ENCODE results near the gene MAPK1. TPM values are rescaled to one million over a fixed set of nuclear protein-coding genes. Genes with fewer than 3 reads are reported as not detected.
"Not testable (repeated sequence)": the region's sequence is repeated elsewhere in the genome, so short reads cannot be mapped to it uniquely, and the experiment has no call there.

Gene MAPK1
- total RNA-seq, 2 donors from 2014 or later = 138 to 141 TPM

DNA sequence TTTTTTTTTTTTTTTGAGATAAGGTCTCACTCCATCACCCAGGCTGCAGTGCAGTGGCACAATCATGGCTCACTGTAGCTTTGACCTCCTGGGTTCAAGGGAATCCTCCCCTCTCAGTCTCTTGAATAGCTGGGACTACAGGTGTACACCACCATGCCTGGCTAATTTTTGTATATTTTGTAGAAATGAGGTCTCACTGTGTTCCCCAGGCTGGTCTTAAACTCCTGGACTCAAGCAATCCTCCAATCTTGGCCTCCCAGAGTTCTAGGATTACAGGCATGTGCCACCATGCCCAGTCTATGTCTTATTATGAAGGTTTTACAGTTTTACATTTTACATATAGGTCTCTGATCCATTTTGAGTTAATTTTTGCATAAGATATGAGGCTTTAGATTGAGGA, 20.4 kb upstream of the MAPK1 start:
- intact Hi-C loops (cut with DNase I) = no loop called here
- no peak for DNase-seq (ENCODE audit: low spot score)

DNA sequence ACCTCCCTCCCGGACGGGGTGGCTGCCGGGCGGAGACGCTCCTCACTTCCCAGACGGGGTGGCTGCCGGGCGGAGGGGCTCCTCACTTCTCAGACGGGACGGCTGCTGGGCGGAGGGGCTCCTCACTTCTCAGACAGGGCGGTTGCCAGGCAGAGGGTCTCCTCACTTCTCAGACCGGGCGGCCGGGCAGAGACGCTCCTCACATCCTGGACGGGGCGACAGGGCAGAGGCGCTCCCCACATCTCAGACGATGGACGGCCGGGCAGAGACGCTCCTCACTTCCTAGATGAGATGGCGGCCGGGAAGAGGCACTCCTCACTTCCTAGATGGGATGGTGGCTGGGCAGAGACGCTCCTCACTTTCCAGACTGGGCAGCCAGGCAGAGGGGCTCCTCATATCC, 16.5 kb upstream of the MAPK1 start:
- DNase-seq (ENCODE audit: low spot score) = peak; percentile 36
- intact Hi-C loops (cut with DNase I) = not testable (repeated sequence)

DNA sequence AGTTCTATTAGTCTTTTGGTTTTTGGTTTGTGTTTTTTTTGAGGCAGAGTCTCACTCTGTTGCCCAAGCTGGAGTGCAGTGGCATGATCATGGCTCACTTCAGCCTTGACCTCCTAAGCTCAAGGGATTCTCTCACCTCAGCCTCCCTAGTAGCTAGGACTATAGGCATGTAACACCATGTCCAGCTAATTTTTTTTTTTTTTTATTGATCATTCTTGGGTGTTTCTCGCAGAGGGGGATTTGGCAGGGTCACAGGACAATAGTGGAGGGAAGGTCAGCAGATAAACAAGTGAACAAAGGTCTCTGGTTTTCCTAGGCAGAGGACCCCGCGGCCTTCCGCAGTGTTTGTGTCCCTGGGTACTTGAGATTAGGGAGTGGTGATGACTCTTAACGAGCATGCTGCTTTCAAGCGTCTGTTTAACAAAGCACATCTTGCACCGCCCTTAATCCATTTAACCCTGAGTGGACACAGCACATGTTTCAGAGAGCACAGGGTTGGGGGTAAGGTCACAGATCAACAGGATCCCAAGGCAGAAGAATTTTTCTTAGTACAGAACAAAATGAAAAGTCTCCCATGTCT, 15.4 kb upstream of the MAPK1 start:
- intact Hi-C loops (cut with DNase I); DNase-seq (ENCODE audit: low spot score): not testable (repeated sequence)

DNA sequence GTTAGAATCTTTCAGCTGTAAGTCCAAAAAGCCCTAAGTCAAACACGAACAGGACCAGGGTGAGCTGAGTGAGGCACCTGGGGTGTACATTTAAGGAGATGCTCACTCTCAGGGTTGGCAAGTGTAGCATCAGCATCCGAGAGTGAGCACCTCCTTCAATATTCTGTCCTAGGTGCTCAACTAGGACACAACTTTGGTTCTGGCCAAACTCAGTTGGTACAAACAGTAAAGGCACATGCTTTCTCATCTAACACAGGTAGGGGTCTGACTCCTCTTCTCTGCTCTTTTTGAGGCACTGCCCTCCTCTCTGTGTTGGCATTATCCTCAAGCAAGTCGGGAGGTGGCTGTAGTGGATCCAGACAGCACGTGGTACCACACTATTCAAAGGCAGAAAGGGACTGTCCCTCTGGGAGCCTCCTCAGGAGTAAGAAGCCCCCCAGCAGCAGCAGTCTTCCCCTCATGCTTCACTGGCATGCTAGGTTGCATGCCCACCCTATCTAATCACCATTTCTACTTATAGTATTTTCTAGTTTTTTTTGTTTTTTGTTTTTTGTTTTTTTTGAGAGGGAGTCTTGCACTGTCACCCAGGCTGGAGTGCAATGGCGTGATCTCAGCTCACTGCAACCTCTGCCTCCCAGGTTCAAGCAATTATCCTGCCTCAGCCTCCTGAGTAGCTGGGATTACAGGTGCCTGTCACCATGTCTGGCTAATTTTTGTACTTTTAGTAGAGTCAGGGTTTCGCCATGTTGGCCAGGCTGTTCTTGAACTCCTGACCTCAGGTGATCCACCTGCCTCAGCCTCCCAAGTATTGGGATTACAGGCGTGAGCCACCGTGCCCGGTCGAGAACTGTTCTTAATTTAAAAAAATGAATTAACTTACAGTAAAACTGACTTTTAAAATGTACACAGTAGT, 14.7 kb upstream of the MAPK1 start:
- intact Hi-C loops (cut with DNase I) = no loop called here
- peak; percentile 60 for DNase-seq (ENCODE audit: low spot score)

DNA sequence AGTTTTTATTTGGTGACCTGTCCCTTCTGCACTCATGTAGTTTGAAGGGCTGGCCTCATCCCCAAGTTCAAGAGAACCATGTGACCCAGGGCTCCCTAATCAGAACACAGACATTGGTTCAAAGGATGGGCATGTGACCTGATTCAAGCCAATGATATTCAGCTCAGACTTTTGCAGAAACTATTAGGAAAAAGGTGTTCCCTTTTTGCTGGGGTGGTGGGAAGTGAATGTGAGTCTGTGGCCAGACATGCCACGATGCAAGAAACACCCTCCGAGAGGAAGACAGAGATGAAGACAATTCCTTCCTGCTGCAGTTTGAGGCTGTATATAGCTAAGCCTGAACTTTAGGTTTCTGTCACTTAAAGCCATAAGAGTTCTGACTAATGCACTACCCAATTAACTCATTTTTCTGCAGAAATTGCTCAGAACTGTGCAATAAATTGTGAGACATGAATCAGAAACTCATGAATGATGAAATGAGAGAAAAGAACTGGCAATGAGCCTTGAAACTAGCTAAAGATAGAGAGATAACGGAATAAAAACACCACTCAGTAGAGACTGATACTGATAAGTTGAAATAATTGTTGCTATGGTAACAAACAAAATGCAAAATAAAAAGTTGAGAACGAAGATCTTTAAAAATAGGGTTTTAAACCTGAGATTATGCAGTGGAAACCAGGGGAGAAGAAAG, 9.2 kb upstream of the MAPK1 start:
- DNase-seq (ENCODE audit: low spot score) = no peak
- intact Hi-C loops (cut with DNase I) = no loop called here

DNA sequence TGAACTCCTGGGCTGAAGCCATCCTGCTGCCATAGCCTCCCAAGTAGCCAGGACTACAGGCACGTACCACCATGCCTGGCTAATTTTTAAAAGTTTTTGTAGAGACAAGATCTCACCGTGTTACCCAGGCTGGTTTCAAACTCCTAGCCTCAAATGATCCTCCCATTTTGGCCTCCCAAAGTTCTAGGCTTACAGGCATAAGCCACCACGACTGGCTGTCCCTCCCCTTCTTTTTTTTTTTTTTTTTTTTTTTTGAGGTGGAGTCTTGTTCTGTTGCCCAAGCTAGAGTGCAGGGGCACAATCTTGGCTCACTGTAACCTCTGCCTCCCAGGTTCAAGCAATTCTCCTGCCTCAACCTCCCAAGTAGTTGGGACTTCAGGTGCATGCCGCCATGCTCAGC, 7.5 kb upstream of the MAPK1 start:
- intact Hi-C loops (cut with DNase I); DNase-seq (ENCODE audit: low spot score): not testable (repeated sequence)

DNA sequence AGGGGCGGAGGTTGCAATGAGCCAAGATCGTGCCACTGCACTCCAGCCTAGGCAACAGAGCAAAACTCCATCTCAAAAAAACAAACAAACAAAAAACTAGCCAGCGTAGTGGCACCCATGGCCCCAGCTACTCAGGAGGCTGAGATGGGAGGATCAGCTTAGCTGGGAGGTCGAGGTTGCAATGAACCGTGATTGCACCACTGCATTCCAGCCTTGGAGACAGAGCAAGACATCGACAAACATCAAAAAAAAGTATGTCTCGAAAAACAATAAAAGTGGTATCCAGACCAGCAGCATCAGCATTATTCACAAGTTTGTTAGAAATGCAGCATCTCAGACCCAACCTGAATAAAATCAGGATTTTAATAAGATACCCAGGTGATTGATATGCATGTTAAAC, 6.2 kb upstream of the MAPK1 start:
- intact Hi-C loops (cut with DNase I) = no loop called here

DNA sequence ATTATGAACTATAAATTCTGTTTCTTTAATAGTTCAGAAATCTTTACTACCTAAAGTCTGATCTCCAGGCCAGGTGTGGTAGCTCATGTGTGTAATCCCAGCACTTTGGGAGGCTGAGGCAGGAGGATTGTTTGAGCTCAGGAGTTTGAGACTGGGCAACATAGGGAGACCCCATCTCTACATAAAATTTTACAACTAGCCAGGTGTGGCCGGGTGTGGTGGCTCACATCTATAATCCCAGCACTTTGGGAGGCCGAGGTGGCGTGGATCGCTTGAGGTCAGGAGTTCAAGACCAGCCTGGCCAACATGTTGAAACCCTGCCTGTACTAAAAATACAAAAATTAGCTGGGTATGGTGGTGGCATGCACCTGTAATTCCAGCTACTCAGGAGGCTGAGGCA, 5.3 kb upstream of the MAPK1 start:
- DNase-seq (ENCODE audit: low spot score) = peak; percentile 53
- intact Hi-C loops (cut with DNase I) = not testable (repeated sequence)

More for the DNA sequence above, 6.2 kb upstream of the MAPK1 start:
- DNase-seq (ENCODE audit: low spot score) = peak; percentile 29

DNA sequence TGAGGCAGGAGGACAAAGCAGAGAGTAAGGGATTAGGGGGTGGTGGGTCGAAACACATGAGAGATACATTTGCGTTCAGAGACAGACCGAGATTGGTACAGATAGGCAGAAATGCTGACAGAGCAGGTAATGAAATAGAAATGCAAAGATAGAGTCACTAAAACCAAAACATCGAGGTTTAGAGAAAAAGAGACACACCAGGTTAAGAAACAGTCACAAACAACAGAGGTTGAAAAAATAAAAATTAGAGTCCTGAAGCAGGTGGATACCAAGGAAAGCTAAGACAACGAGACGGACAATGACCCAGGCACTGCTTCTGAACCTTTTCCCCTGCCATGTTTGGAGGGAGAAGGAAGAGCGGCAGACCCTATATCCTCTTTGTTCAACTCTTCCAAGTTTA, 1.2 kb upstream of the MAPK1 start:
- no peak for DNase-seq (ENCODE audit: low spot score)
- intact Hi-C loops (cut with DNase I) = loop anchor here in 1 of 2 donors (10.0 kb wide), 1 partner anchor 54 kb away; no protein-coding TSS in a partner anchor

DNA sequence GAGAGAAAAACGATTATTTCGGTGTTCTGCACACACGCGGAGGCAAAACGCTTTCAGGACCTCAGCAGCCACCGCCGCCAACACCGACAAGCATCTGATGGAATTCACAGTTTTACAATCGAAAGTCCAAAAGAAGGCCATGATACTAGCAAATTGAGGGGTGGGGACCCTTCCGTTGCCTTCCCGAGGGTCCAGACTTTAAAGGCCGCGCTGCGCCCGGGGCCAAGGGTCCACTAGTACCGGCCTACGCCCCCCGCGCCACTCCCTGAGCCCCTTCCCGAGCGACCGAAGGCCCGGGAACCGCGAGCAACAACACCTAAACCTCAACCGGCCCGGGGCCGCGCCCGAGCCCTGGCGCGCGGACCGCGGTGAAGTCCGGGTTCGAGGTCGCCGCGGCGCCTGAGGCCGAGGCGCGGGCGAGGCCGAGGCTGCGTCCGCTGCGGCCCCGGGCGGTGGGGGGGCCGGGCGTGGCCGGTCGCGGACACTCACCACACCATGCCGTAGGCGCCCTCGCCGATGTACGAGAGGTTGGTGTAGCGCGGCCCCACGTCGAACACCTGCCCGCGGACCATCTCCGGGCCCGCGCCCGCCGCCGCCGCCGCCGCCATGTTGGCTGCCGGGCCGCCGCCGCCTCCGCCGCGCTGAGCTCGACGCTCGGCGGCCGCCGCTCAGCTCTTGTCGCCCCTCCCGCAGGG, 465 bp downstream of the MAPK1 start:
- intact Hi-C loops (cut with DNase I) = loop anchor here in 1 of 2 donors (10.0 kb wide), 1 partner anchor 52 kb away; no protein-coding TSS in a partner anchor
- DNase-seq (ENCODE audit: low spot score) = no peak

DNA sequence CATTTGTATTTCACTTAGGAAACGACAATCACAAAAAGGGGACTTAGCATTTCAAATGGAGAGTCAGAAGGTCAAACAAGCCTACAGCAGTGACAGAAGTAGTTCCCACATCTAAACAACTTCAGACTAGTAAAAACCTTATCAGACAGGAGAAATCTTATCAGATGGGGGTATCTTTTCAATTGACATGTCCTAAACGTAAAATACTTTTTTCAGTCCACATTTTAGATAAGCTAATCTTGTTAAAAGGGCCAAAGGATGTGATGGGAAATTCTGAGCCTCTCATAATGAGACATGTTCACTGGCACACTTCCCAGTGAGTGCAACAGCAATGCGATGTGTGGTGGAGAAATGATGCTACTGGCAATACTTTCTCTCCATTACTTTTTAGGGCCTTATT, 2.4 kb downstream of the MAPK1 start:
- no peak for DNase-seq (ENCODE audit: low spot score)
- intact Hi-C loops (cut with DNase I) = loop anchor here in 1 of 2 donors (10.0 kb wide), 1 partner anchor 50 kb away; no protein-coding TSS in a partner anchor

DNA sequence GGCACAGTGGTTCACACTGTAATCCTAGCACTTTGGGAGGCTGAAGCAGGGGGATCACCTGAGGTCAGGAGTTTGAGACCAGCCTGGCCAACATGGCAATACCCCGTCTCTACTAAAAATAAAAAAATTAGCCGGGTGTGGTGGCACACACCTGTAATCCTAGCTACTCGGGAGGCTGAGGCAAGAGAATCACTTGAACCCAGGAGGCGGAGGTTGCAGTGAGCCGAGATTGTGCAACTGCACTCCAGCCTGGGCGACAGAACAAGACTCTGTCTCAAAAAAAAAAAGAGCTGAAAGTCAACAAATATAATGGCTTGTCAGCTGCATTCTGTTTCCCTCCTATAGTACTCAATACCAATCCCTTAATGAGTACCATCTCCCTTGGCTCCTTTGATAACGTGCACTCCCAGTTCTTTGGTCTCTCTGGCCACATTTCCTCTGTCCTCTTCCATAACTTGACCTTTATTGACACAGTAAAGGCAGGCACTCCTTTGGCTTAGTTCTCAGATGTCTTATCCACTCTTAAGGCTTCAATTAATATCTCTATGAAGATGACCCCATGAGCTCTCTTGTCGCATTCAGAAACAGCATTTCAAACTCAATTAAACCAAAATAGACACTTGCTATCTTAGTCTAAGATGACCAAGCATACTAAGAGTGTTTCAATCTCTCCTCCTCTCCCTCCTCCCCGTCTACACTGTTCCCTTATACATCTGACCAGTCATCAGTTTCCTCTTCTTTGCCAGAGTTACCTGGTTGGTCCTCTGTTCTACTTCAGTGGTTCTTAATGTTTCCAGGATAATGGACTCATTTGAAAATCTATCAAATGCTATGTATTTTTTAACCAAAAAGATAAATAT, 4.8 kb downstream of the MAPK1 start:
- intact Hi-C loops (cut with DNase I) = loop anchor here in 1 of 2 donors (10.0 kb wide), 1 partner anchor 48 kb away; no protein-coding TSS in a partner anchor
- DNase-seq (ENCODE audit: low spot score) = no peak

DNA sequence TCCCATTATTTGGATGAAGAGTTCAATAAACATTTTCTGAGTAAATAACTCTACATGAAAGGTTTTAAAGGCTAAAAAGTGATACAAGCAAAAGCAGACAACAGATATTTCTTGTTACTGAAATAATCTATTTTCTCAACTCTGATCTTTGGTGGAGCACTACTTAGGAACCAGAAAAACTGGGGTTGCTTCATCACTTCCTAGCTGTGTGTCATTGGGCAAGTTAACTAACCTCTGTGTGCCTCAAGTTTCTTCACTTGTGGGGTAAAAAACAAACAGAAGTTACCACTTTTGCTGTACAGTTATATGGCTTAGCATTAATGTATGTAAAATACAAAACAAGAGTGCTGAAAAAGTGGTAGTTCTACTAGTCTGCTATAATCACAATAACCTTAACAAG, 5.6 kb downstream of the MAPK1 start:
- DNase-seq (ENCODE audit: low spot score) = no peak
- intact Hi-C loops (cut with DNase I) = loop anchor here in 1 of 2 donors (10.0 kb wide), 1 partner anchor 47 kb away; no protein-coding TSS in a partner anchor

DNA sequence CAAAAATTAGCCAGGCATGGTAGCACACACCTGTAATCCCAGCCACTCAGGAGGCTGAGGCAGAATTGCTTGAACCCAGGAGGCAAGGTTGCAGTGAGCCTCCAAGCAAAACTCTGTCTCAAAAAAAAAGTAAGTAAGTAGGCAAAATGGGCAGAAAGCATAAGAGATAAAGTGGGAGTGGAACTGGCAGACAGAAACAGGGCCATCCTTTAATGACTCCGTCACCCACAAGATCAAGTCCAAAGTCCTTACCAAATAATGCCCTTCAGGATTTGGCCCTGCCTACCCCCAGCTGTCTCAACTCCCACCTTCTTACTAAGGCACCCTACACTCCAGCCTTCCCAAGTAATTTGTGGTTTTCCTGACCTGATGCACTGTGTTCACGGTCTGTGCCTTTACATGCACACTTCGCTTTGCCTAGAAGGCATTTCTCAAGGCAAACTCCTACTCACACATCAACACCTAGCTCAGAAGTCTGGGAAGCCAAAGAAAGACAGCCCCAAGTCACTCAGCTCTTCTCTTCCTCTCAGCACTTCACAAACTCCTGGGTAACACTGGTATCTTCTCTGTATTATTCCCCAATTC, 6.1 kb downstream of the MAPK1 start:
- no peak for DNase-seq (ENCODE audit: low spot score)
- intact Hi-C loops (cut with DNase I) = loop anchor here in 1 of 2 donors (10.0 kb wide), 1 partner anchor 47 kb away; no protein-coding TSS in a partner anchor

DNA sequence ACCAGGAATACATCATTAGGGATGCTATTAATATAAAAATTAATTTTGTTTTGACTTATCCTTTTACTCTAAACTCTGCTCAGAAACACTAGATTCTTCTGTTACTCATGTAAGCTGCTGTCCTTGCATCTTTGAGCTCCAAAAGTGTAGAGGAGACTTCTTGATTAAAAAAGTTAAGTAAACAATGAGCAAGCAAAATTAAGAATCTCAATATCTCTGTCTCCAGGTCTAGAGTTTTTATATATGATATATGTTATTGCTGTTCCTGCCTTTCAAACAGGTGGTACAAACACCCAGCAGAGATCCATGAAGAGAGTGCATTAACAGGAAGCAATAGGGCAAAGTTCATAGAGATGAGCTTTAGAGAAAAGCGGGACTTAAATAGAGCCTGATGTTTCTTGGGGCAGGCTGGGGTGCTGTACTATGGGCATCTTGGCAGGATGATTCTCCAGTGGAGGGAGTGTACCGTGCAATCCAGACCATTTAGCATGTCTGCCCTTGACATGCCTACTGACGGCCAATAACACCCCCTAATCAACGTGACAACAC, 6.9 kb downstream of the MAPK1 start:
- no peak for DNase-seq (ENCODE audit: low spot score)
- intact Hi-C loops (cut with DNase I) = loop anchor here in 1 of 2 donors (10.0 kb wide), 1 partner anchor 46 kb away; no protein-coding TSS in a partner anchor

DNA sequence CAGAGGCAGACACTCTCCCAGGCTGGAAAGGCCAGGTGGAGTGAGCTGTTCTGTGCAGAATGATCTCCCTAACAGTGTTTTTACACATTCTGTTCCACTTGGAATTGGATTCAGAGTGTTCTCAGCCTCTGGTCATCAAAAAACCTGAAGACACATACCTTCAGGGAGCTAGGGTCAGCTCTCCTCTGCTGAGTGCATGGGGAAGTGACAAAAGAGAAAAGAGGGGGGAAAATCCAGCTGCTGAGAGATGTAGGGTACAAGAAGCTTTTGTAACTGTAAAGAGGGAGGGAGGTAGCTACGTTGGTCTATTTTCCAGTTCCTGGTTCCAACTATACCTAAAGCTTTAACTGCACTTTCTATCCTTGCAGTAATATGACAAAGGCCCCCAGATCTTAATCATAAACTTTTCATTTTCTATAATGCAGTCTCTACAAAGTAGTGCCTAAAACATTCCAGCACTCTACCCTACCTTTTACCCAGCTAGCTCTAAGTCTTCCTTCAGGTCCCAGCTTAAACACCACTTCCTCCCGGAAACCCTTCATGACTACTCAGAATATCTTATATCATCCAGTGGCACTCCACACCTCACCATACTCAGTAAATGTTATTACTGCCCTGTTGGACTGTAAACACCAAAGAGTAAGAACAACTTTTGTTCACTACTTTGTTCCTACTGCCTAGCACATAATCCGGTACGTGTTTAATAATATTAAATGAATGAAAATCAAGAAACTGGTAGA, 9.2 kb downstream of the MAPK1 start:
- intact Hi-C loops (cut with DNase I) = no loop called here
- no peak for DNase-seq (ENCODE audit: low spot score)

DNA sequence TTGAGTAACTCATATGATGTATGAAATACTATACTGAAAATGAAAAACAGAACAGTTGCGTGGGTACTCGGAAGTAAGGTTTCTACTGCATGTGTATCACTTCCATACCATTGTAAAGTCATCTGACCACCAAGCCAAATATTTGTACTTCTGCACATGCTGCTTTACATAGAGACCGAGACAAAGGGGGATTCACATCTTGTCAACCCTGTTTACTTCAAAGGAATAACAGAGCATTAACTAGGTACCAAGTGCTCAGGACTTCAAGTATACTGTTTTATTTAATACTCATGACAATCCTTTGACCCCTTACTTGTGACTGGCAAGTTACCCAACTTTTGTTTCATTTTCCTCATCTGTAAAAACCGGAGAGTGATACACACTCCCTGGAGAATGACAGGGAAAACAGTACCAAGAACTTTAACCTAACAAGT, 9.9 kb downstream of the MAPK1 start:
- DNase-seq (ENCODE audit: low spot score) = no peak
- intact Hi-C loops (cut with DNase I) = no loop called here

Data from posterior vena cava (tissue), 2 donors.